Tibial nerve (tissue), 4 donors: ENCODE data around the gene MAX. TPM values are rescaled to one million over a fixed set of nuclear protein-coding genes. Genes with fewer than 3 reads are reported as not detected.

ENCODE experiments used
- DNase-seq, 2 donors: peaks; one replicate each; pipeline ENCODE4 v3.0.0-alpha.2; 2019; ENCODE audit warnings: low spot score in 2 of 2
- H3K27ac ChIP-seq, 4 donors: fragments of 200-600 bp; sonication (generic) in 3 of 4; one replicate each; pipeline ENCODE4 v1.5.1; 2017 to 2019; ENCODE audit warnings: mild to moderate bottlenecking in 1 of 4
- H3K27me3 ChIP-seq, 2 donors: fragments of 200-600 bp; sonication (generic) in 1 of 2; one replicate each; pipeline versions ENCODE4 v1.5.1 to v1.6.0; 2017 to 2019
- H3K36me3 ChIP-seq, 3 donors: fragments of 200-600 bp; sonication (generic); one replicate each; pipeline ENCODE4 v1.5.1; 2018 to 2019
- H3K4me1 ChIP-seq, 4 donors: fragments of 200-600 bp; sonication (generic) in 3 of 4; one replicate each; pipeline ENCODE4 v1.5.1; 2017 to 2019
- H3K4me3 ChIP-seq, 4 donors: fragments of 200-600 bp; sonication (generic) in 3 of 4; one replicate each; pipeline ENCODE4 v1.5.1; 2017 to 2019; ENCODE audit warnings: mild to moderate bottlenecking in 1 of 4, moderate library complexity in 1 of 4
- H3K9me3 ChIP-seq, 4 donors: fragments of 200-600 bp; sonication (generic) in 3 of 4; one replicate each; pipeline ENCODE4 v1.5.1; 2017 to 2019
- EP300 ChIP-seq, 2 donors: sonication (generic); formaldehyde crosslinking; IDR thresholded peaks; one replicate each; pipeline ENCODE4 v1.6.1; 2017; ENCODE audit warnings: antibody characterized with exemption in 2 of 2, mild to moderate bottlenecking in 1 of 2
- POLR2A ChIP-seq, 2 donors: fragments of 450-650 bp; IDR thresholded peaks; one replicate each; pipeline ENCODE4 v1.6.1; 2017; ENCODE audit warnings: antibody characterized with exemption in 2 of 2, mild to moderate bottlenecking in 2 of 2, moderate library complexity in 2 of 2
- WGBS, 2 donors: methylation state at CpG; one replicate each; pipeline ENCODE4 v1.1.5; 2018; 5-methylcytosine and 5-hydroxymethylcytosine counted together
- total RNA-seq, 4 donors: library from RNA; depleted of rRNA; stranded (reverse); fragments of >200 nt; gene quantifications; one replicate each; pipeline ENCODE4 v1.1.0, GENCODE V29; 2016
- TF ChIP-seq, protein P1 (sequence below), 5 experiments: fragments of 200-600 bp in 3 of 5; fragments of 450-650 bp in 2 of 5; sonication (generic) in 3 of 5; IDR thresholded peaks; one replicate each; pipeline ENCODE4 v1.5.1; 2016 to 2019; ENCODE audit warnings: antibody characterized with exemption in 5 of 5, mild to moderate bottlenecking in 3 of 5, moderate library complexity in 2 of 5

Gene MAX
- total RNA-seq, 4 donors from 2014 or later = 49.4 to 70.4 (median 55.6) TPM

DNA sequence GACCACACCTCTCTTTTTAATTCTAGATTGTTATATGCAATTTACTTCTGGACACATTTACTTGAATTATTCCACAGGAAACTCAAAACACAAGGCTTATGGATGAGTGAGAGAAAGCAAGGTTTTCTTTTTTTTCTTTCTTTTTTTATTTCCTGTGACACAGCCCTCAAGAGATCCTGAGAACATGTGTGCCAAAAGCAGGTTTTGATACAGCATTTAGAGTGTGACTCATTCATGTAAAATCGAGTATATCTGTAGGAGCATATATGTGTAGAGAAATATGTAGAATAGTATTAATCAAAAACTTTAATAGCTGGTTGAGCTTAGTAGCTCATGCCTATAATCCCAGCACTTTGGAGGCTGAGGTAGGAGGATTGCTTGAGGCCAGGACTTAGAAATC is 4.4 kb upstream of the MAX start:
- TF ChIP-seq EP300 (IDR thresholded peaks at IDR 0.05) (no peak), POLR2A (IDR thresholded peaks at IDR 0.05) (no peak)
- TF ChIP-seq, protein P1, sequence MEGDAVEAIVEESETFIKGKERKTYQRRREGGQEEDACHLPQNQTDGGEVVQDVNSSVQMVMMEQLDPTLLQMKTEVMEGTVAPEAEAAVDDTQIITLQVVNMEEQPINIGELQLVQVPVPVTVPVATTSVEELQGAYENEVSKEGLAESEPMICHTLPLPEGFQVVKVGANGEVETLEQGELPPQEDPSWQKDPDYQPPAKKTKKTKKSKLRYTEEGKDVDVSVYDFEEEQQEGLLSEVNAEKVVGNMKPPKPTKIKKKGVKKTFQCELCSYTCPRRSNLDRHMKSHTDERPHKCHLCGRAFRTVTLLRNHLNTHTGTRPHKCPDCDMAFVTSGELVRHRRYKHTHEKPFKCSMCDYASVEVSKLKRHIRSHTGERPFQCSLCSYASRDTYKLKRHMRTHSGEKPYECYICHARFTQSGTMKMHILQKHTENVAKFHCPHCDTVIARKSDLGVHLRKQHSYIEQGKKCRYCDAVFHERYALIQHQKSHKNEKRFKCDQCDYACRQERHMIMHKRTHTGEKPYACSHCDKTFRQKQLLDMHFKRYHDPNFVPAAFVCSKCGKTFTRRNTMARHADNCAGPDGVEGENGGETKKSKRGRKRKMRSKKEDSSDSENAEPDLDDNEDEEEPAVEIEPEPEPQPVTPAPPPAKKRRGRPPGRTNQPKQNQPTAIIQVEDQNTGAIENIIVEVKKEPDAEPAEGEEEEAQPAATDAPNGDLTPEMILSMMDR (IDR thresholded peaks at IDR 0.05) = no peak
- H3K27ac ChIP-seq = no peak overlapping the region
- WGBS, 2 donors = 61 to 65% methylated on average over 1 of the region's 1 CpG
- H3K36me3 ChIP-seq = no peaks in the 10 kb centered on the region
- DNase-seq = no peak
- no peaks in the 10 kb centered on the region for H3K9me3 ChIP-seq
- no peaks in the 10 kb centered on the region for H3K27me3 ChIP-seq
- H3K4me3 ChIP-seq = no peak overlapping the region
- H3K4me1 ChIP-seq = peaks cover 0 to 7% (median 2%) of the 10 kb centered on the region in 4 donors

DNA sequence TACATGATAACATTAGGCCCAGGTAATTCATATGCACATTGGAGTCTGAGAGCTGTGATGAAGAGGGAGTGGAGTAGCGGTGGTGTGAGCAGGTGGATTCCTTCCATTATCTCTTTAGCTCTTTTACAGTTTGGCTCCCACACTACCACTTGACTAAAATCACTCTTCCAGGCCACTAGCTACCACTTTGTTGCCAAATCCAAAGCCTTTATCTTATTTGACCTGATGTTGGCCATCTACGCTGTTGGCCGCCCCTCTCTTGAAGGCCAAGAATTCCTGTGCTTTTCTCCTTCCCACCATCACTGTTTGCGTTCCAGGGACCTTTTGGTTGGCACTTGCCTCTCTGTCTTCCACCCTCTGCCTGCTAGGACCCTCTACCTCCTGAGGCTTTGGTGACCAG is 4.0 kb upstream of the MAX start:
- Histone ChIP-seq H3K27me3 (no peaks in the 10 kb centered on the region), H3K9me3 (no peaks in the 10 kb centered on the region), H3K27ac (no peak overlapping the region), H3K4me1 (peaks cover 0 to 8% (median 4%) of the 10 kb centered on the region in 4 donors), H3K36me3 (no peaks in the 10 kb centered on the region), H3K4me3 (no peak overlapping the region)
- 88 to 96% methylated on average over 4 of the region's 4 CpGs for WGBS, 2 donors
- TF ChIP-seq EP300 (IDR thresholded peaks at IDR 0.05) (no peak), POLR2A (IDR thresholded peaks at IDR 0.05) (no peak)
- TF ChIP-seq, protein P1 (IDR thresholded peaks at IDR 0.05) = no peak
- no peak for DNase-seq

DNA sequence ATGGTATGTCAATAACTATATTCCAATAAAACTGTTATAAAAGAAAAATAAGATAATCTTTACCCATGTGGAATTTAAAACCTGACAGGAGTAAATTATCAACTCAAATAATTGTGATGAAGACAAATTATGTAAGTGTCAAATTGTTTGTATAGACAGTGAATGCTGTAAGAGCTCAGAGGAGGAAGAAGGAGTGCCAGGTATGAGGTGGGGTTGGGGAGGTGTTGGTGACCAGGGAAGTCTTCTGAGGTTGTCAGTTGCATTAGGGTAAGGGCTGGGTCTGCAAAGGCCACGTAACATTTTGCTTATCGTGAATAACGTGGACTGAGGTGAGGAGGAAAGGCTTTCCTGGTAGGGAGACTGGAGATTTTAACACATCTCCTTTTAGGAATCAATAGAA is 2.5 kb upstream of the MAX start:
- DNase-seq = no peak
- no peaks in the 10 kb centered on the region for H3K9me3 ChIP-seq
- 89 to 90% methylated on average over 3 of the region's 3 CpGs for WGBS, 2 donors
- H3K4me3 ChIP-seq = no peak overlapping the region
- TF ChIP-seq, protein P1 (IDR thresholded peaks at IDR 0.05) = no peak
- TF ChIP-seq POLR2A (IDR thresholded peaks at IDR 0.05) (no peak), EP300 (IDR thresholded peaks at IDR 0.05) (no peak)
- H3K36me3 ChIP-seq = peaks cover 0 to 6% (median 0%) of the 10 kb centered on the region in 3 donors
- no peak overlapping the region for H3K27ac ChIP-seq
- H3K27me3 ChIP-seq = no peaks in the 10 kb centered on the region
- H3K4me1 ChIP-seq = peaks cover 0 to 23% (median 16%) of the 10 kb centered on the region in 4 donors

- peak overlapping the region in 3 of 4 donors; percentile 44 to 84 (median 48) for H3K27ac ChIP-seq
- H3K27me3 ChIP-seq = no peaks in the 10 kb centered on the region
- WGBS, 2 donors = 8 to 17% methylated on average over 12 to 22 of the region's 22 CpGs
- no peaks in the 10 kb centered on the region for H3K9me3 ChIP-seq
- H3K36me3 ChIP-seq = peaks cover 0 to 6% (median 0%) of the 10 kb centered on the region in 3 donors
- no peak for DNase-seq
- H3K4me3 ChIP-seq = peak overlapping the region; percentile 43 to 96 (median 78)
- TF ChIP-seq, protein P1 (IDR thresholded peaks at IDR 0.05) = no peak
- no peak for TF ChIP-seq POLR2A (IDR thresholded peaks at IDR 0.05)
- H3K4me1 ChIP-seq = peaks cover 0 to 37% (median 32%) of the 10 kb centered on the region in 4 donors
These were observed 938 bp upstream of the MAX start for GRCh38 chr14:65103150-65103760.

DNA sequence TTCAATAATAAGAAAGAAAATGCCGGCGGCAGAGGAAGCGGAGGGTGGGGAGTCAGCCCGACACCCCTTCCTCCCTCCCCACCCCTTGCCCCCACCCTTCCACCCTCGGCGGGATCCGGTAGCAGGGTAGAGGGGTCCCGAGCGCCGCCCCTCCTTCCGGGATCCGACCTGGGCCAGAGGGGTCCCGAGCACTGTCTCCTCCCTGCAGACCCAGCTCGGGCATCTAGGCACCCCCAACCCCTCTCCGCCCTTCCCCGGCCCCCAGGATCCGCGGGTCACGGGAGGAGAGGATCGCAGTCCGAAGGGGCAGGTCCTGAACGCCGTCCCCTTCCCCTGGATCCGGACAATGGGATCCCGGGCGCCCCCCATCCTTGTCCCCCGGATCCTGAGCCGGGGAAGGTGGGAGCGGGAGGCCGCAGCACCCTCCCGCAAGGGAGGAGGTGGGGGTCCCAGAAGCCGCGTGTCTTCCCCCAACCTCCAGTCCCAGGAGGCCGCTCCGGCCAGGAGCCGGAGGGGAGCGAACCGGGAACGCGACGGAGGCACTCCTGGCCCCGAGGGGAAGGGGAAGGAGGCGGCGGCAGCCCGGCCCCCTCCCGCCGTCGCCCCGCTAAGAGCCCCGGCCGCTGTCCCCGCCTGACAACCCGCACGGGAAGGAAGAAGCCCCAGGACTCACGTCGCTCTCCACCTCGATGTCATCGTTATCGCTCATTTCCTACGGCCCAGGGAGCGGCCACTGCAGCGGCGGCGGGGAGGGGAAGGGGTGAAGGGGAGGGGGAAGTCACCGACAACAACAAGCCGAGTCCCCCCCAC is 481 bp downstream of the MAX start:
- Histone ChIP-seq H3K4me1 (peaks cover 0 to 51% (median 41%) of the 10 kb centered on the region in 4 donors), H3K4me3 (peak overlapping the region; percentile 78 to 96 (median 84)), H3K36me3 (peaks cover 0 to 6% (median 0%) of the 10 kb centered on the region in 3 donors), H3K9me3 (no peaks in the 10 kb centered on the region), H3K27me3 (no peaks in the 10 kb centered on the region), H3K27ac (peak overlapping the region; percentile 83 to 97 (median 96))
- whole genome bisulfite sequencing, 2 donors = 0% methylated on average over 21 to 56 of the region's 66 CpGs
- no peak for DNase-seq
- TF ChIP-seq POLR2A (IDR thresholded peaks at IDR 0.05) = no peak
- no peak for TF ChIP-seq EP300 (IDR thresholded peaks at IDR 0.05)
- TF ChIP-seq, protein P1 (IDR thresholded peaks at IDR 0.05) = no peak
